ENCODE measurements around the gene GAB2. TPM values are rescaled to one million over a fixed set of nuclear protein-coding genes. Genes with fewer than 3 reads are reported as not detected.

GAB2 gene
- total RNA-seq, 1 donor from 2014 or later: 10.9 TPM

DNA sequence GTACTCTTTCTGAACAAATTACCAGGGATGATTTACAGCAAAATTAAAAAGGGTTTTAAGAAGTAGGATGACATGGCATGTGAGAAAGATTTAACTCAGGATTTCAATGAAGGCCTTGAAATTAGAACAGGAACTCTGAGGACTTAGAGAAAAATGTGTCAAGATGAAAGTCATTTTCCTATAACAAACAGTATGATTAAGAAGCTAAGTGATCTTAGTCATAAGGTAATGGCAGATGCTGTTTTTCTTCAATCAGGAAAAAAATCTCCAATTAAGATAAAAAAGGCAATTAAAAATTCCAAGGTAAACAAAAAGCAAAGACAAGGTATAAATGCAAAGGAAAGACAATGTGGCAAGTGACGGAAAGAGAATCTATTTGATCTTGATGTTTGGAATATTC lies 73.5 kb downstream of the GAB2 start:
- DNase-seq (ENCODE audit: low spot score): no peak
- no peak overlapping the region for H3K4me3 Mint-ChIP-seq (ENCODE audit: unreplicated experiment)
- no peaks in the 10 kb centered on the region for H3K9me3 Mint-ChIP-seq (ENCODE audit: low read depth)
- H3K27me3 Mint-ChIP-seq (ENCODE audit: low read depth): no peaks in the 10 kb centered on the region
- H3K27ac Mint-ChIP-seq (ENCODE audit: unreplicated experiment): no peak overlapping the region
- H3K36me3 Mint-ChIP-seq (ENCODE audit: low read depth): no peaks in the 10 kb centered on the region
- H3K4me1 Mint-ChIP-seq (ENCODE audit: low read depth): peaks cover 11% of the 10 kb centered on the region
- TF ChIP-seq, protein P1, sequence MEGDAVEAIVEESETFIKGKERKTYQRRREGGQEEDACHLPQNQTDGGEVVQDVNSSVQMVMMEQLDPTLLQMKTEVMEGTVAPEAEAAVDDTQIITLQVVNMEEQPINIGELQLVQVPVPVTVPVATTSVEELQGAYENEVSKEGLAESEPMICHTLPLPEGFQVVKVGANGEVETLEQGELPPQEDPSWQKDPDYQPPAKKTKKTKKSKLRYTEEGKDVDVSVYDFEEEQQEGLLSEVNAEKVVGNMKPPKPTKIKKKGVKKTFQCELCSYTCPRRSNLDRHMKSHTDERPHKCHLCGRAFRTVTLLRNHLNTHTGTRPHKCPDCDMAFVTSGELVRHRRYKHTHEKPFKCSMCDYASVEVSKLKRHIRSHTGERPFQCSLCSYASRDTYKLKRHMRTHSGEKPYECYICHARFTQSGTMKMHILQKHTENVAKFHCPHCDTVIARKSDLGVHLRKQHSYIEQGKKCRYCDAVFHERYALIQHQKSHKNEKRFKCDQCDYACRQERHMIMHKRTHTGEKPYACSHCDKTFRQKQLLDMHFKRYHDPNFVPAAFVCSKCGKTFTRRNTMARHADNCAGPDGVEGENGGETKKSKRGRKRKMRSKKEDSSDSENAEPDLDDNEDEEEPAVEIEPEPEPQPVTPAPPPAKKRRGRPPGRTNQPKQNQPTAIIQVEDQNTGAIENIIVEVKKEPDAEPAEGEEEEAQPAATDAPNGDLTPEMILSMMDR (IDR thresholded peaks at IDR 0.05): no peak

DNA sequence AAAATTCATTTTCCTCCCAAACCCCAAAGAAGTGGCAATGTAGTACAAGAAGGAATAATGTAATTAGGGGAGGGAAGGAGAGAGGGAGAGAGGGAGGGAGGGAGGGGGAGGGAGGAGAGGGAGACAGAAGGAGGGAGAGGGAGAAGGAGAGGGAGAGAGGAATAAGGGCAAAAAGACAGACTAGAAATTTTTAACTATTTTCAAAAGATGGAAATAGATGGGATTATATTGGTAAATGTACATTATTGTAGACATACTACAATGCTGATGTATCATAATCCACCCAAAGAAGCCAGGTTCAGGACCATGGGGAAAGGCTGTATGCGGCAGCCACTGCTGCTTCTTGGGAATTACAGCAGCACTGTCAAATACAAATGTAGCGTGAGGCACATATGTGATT lies 74.3 kb downstream of the GAB2 start:
- no peak overlapping the region for H3K27ac Mint-ChIP-seq (ENCODE audit: unreplicated experiment)

DNA sequence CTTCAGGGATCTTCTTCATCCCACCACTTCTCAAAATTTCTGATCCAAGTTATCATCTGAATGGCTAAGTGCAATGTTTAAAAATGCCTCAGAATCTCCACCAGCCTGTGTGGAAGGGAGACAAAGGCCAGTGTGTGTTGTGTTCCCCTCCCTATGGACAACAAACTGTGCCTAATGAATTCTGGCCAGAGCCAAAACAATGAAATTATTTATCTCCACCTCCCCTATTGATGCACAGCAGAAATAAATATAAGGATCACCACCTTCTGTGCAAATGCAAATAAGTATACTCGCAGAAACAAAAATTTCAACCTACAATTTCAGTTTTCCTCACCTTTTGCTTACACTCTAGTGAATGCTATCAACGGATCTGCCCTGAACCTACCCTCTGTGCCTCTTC lies 75.8 kb downstream of the GAB2 start:
- no peak for DNase-seq (ENCODE audit: low spot score)
- Mint-ChIP-seq H3K36me3 (ENCODE audit: low read depth) (no peaks in the 10 kb centered on the region), H3K4me3 (ENCODE audit: unreplicated experiment) (no peak overlapping the region), H3K27ac (ENCODE audit: unreplicated experiment) (no peak overlapping the region), H3K4me1 (ENCODE audit: low read depth) (peaks cover 9% of the 10 kb centered on the region), H3K9me3 (ENCODE audit: low read depth) (no peaks in the 10 kb centered on the region), H3K27me3 (ENCODE audit: low read depth) (no peaks in the 10 kb centered on the region)
- TF ChIP-seq, protein P1 (IDR thresholded peaks at IDR 0.05): no peak

More for the DNA sequence above, 74.3 kb downstream of the GAB2 start:
- H3K9me3 Mint-ChIP-seq (ENCODE audit: low read depth): no peaks in the 10 kb centered on the region
- no peak for DNase-seq (ENCODE audit: low spot score)
- H3K4me1 Mint-ChIP-seq (ENCODE audit: low read depth): peaks cover 4% of the 10 kb centered on the region
- H3K4me3 Mint-ChIP-seq (ENCODE audit: unreplicated experiment): no peak overlapping the region
- H3K27me3 Mint-ChIP-seq (ENCODE audit: low read depth): no peaks in the 10 kb centered on the region
- TF ChIP-seq, protein P1 (IDR thresholded peaks at IDR 0.05): no peak
- no peaks in the 10 kb centered on the region for H3K36me3 Mint-ChIP-seq (ENCODE audit: low read depth)

DNA sequence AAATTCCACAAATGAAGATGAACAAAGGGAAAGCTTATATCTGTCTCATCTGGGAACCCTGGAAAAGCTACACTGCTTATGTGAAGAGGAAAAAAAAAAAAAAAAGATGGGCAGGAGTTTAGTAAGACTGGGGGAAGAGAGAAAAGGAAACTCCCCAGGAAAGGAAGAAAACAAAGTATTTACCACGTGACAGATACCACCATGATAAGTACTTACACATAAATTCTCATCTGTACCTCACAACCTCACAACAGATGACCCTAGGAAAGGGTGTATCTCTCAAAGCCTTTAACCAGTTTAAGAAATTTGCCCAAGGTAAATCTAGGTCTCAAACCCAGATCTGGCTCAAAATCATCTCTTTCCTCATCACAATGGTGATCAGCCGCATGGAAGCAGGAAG lies 77.1 kb downstream of the GAB2 start:
- Mint-ChIP-seq H3K9me3 (ENCODE audit: low read depth) (peaks cover 3% of the 10 kb centered on the region), H3K4me3 (ENCODE audit: unreplicated experiment) (no peak overlapping the region), H3K27me3 (ENCODE audit: low read depth) (no peaks in the 10 kb centered on the region), H3K36me3 (ENCODE audit: low read depth) (peaks cover 3% of the 10 kb centered on the region), H3K27ac (ENCODE audit: unreplicated experiment) (no peak overlapping the region), H3K4me1 (ENCODE audit: low read depth) (peaks cover 6% of the 10 kb centered on the region)
- TF ChIP-seq, protein P1 (IDR thresholded peaks at IDR 0.05): no peak
- no peak for DNase-seq (ENCODE audit: low spot score)

DNA sequence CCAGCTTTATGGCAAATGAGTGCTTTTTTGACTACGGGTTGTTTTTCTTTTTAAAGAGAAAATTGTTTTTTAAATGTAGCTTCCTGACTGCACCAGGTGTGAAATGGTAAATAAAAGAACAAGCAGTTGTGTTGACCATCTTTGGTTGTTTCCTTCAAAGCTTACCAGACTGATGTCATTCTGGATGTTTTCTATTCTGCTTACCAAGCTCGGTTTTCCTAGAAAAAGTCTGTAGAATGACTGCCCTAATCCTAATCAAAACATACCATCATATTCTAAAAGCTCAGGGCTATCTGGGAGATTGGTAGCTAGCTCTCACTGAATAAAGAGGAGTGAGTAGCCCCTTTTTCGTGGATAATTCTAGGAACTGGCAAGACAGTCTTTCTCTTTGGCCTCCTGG lies 77.7 kb downstream of the GAB2 start:
- peaks cover 6% of the 10 kb centered on the region for H3K4me1 Mint-ChIP-seq (ENCODE audit: low read depth)
- H3K4me3 Mint-ChIP-seq (ENCODE audit: unreplicated experiment): no peak overlapping the region
- TF ChIP-seq, protein P1 (IDR thresholded peaks at IDR 0.05): no peak
- no peak for DNase-seq (ENCODE audit: low spot score)
- H3K36me3 Mint-ChIP-seq (ENCODE audit: low read depth): peaks cover 5% of the 10 kb centered on the region
- peaks cover 9% of the 10 kb centered on the region for H3K9me3 Mint-ChIP-seq (ENCODE audit: low read depth)
- H3K27ac Mint-ChIP-seq (ENCODE audit: unreplicated experiment): no peak overlapping the region
- H3K27me3 Mint-ChIP-seq (ENCODE audit: low read depth): no peaks in the 10 kb centered on the region

All from chondrocyte (in vitro differentiated cells).